ENCODE measurements around the gene SLC6A1.

DNA sequence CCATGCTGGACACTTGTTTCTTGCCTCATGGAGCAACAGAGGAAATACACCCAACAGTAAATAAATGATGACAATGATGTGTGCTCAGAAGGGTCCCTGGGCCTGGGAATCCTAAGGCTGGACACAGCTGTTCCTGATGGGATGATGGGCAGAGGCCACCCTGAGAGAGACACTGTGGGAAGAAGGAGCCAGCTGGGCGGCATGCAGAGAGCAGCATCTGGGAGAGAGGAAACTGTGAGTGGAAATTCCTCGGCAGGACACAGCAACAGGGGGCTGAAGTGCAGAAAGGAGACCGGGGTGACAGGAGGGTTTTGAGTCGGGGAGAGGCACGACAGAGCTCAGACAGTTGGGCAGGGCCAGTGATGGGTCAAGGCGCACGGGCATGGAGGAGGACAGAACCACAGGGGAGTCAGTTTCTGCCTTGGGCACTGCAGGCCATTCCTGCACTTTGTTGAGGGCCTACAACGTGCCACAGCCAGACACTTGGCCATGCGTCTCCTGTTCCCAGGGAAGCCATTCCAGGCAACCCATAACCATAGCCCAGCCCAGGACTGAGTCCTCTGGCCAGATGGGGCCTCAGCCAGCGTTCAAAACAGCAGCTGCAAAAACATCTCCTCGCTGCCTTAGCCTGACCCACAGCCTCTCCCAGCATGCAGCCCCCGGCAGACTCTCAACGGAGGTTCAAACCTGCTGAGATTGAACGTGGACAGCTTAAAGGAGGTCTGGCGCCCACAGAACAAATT lies 36.7 kb upstream of the SLC6A1 start:
- TF ChIP-seq, protein P1, sequence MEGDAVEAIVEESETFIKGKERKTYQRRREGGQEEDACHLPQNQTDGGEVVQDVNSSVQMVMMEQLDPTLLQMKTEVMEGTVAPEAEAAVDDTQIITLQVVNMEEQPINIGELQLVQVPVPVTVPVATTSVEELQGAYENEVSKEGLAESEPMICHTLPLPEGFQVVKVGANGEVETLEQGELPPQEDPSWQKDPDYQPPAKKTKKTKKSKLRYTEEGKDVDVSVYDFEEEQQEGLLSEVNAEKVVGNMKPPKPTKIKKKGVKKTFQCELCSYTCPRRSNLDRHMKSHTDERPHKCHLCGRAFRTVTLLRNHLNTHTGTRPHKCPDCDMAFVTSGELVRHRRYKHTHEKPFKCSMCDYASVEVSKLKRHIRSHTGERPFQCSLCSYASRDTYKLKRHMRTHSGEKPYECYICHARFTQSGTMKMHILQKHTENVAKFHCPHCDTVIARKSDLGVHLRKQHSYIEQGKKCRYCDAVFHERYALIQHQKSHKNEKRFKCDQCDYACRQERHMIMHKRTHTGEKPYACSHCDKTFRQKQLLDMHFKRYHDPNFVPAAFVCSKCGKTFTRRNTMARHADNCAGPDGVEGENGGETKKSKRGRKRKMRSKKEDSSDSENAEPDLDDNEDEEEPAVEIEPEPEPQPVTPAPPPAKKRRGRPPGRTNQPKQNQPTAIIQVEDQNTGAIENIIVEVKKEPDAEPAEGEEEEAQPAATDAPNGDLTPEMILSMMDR (IDR thresholded peaks at IDR 0.05 in 2 of 3, conservative IDR thresholded peaks at IDR 0.05 in 1 of 3; ENCODE audit: borderline replicate concordance in 1 of 3, insufficient read depth in 1 of 3, low read depth in 2 of 3, low read length in 2 of 3) = no peak
- no peak for TF ChIP-seq POLR2AphosphoS5 (IDR thresholded peaks at IDR 0.05; ENCODE audit: low read depth, low read length)

Data from HCT116 (cell line).